ENCODE measurements around the gene MARCHF10.

DNA sequence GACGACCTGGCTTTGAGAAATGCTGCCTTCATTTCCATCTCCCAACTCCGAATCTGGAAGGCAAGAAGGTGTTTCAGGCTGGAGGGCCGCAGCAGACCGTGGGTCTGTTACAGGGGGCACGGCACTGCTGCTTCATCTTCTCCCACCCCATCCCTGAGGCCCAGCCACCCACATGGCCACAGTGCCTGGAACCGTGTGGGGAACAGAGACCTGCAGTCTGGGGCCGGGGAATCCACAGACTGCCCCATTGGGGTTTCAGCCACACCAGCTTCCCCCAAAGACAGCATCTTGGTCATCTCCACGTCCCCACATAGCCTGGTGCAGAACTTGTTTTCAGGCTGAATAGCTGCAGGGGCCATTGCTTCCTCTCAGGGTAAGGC is 106.4 kb downstream of the MARCHF10 start:
- TF ChIP-seq, protein P1, sequence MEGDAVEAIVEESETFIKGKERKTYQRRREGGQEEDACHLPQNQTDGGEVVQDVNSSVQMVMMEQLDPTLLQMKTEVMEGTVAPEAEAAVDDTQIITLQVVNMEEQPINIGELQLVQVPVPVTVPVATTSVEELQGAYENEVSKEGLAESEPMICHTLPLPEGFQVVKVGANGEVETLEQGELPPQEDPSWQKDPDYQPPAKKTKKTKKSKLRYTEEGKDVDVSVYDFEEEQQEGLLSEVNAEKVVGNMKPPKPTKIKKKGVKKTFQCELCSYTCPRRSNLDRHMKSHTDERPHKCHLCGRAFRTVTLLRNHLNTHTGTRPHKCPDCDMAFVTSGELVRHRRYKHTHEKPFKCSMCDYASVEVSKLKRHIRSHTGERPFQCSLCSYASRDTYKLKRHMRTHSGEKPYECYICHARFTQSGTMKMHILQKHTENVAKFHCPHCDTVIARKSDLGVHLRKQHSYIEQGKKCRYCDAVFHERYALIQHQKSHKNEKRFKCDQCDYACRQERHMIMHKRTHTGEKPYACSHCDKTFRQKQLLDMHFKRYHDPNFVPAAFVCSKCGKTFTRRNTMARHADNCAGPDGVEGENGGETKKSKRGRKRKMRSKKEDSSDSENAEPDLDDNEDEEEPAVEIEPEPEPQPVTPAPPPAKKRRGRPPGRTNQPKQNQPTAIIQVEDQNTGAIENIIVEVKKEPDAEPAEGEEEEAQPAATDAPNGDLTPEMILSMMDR (IDR thresholded peaks at IDR 0.05) = no peak
- TF ChIP-seq POLR2AphosphoS5 (IDR thresholded peaks at IDR 0.05) (no peak), POLR2A (IDR thresholded peaks at IDR 0.05) (no peak)
